ENCODE data around the gene BRIX1. TPM values are rescaled to one million over a fixed set of nuclear protein-coding genes. Genes with fewer than 3 reads are reported as not detected.
"Not testable (repeated sequence)": the region's sequence is repeated elsewhere in the genome, so short reads cannot be mapped to it uniquely, and the experiment has no call there.

The BRIX1 gene
- total and polyA plus RNA-seq, 12 donors = 10.6 to 55.3 (median 20.1) TPM

DNA sequence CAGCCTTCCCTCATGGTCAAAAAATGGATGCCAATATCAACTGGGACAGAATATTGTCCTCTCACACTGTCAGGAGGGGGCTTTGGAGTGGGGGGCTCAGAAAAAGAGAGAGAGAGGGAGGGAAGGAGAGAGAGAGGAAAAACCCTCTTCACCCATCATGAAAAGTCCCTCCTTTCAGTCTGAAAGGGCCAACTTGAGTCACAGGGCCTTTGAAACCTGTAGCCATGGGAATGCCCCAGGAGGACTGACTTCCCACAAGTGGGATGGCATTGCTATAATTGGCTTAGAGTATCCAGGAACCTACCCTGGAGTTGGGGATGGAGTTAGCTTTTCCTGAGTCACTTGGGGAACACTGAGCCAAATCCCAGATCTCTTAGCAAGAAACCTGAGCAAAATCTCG is 55.0 kb downstream of the BRIX1 start:
- Histone ChIP-seq H3K4me3 (no peak overlapping the region), H3K9me3 (replicated peaks in 1 of 3) (peaks cover 0 to 8% (median 0%) of the 10 kb centered on the region in 3 donors), H3K27me3 (no peaks in the 10 kb centered on the region), H3K36me3 (replicated peaks in 1 of 2) (no peaks in the 10 kb centered on the region), H3K27ac (no peak overlapping the region), H3K4me1 (replicated peaks in 1 of 2) (no peaks in the 10 kb centered on the region)
- WGBS, 4 donors = 75 to 100% (median 88%) methylated on average over 1 of the region's 1 CpG
- no peak for TF ChIP-seq POLR2A (IDR thresholded peaks at IDR 0.05)
- TF ChIP-seq, protein P1, sequence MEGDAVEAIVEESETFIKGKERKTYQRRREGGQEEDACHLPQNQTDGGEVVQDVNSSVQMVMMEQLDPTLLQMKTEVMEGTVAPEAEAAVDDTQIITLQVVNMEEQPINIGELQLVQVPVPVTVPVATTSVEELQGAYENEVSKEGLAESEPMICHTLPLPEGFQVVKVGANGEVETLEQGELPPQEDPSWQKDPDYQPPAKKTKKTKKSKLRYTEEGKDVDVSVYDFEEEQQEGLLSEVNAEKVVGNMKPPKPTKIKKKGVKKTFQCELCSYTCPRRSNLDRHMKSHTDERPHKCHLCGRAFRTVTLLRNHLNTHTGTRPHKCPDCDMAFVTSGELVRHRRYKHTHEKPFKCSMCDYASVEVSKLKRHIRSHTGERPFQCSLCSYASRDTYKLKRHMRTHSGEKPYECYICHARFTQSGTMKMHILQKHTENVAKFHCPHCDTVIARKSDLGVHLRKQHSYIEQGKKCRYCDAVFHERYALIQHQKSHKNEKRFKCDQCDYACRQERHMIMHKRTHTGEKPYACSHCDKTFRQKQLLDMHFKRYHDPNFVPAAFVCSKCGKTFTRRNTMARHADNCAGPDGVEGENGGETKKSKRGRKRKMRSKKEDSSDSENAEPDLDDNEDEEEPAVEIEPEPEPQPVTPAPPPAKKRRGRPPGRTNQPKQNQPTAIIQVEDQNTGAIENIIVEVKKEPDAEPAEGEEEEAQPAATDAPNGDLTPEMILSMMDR (IDR thresholded peaks at IDR 0.05) = no peak
- DNase-seq = no peak
- intact Hi-C loops (cut with DNase I) = no loop called here

DNA sequence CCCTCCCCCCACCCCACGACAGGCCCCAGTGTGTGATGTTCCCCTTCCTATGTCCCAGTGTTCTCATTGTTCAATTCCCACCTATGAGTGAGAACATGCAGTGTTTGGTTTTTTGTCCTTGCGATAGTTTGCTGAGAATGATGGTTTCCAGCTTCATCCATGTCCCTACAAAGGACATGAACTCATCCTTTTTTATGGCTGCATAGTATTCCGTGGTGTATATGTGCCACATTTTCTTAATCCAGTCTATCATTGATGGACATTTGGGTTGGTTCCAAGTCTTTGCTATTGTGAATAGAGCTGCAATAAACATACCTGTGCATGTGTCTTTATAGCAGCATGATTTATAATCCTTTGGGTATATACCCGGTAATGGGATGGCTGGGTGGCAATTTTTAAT is 56.1 kb downstream of the BRIX1 start:
- H3K27ac ChIP-seq; DNase-seq; intact Hi-C loops (cut with DNase I); H3K9me3 ChIP-seq (replicated peaks in 1 of 3); H3K27me3 ChIP-seq; H3K36me3 ChIP-seq (replicated peaks in 1 of 2); H3K4me3 ChIP-seq; H3K4me1 ChIP-seq (replicated peaks in 1 of 2): not testable (repeated sequence)
- WGBS, 4 donors = 86 to 100% (median 95%) methylated on average over 2 to 4 of the region's 4 CpGs

Other genes starting within 250 kb of the BRIX1 start
- 1 to 10 TPM in 6 of 9 donors, under 1 TPM in 1, not detected in 2; 0.83 to 4.8 (median 3.4) TPM for gene TTC23L, start 76.5 kb upstream of the BRIX1 start, total RNA-seq
- 1 to 10 TPM in 2 of 3 donors, under 1 TPM in 1; 0.40 to 4.8 (median 1.0) TPM for gene TTC23L, start 76.5 kb upstream of the BRIX1 start, polyA plus RNA-seq
- gene RAD1, start 207 bp upstream of the BRIX1 start, total RNA-seq = 10 to 100 TPM; 10.5 to 40.9 (median 27.5) TPM
- 10 to 100 TPM; 12.1 to 42.2 (median 16.4) TPM for gene RAD1, start 207 bp upstream of the BRIX1 start, polyA plus RNA-seq
- 10 to 100 TPM; 12.8 to 36.6 (median 31.9) TPM for gene DNAJC21, start 13.8 kb downstream of the BRIX1 start, total RNA-seq
- 10 to 100 TPM; 15.4 to 52.9 (median 21.6) TPM for gene DNAJC21, start 13.8 kb downstream of the BRIX1 start, polyA plus RNA-seq
- gene AGXT2, start 132.2 kb downstream of the BRIX1 start, total RNA-seq = under 1 TPM in 1 of 9 donors, not detected in 8; 0.06 TPM
- under 1 TPM in 1 of 3 donors, not detected in 2; 0.11 TPM for gene AGXT2, start 132.2 kb downstream of the BRIX1 start, polyA plus RNA-seq